GM23248 (cell line): ENCODE measurements around the gene SLC6A19.

Experiments
- EZH2 ChIP-seq: fragments of 200-600 bp; sonication (generic); IDR thresholded peaks from 2 replicates; pipeline ENCODE4 v1.6.1; 2018; ENCODE audit warnings: antibody characterized with exemption, mild to moderate bottlenecking; ENCODE audit not compliant: insufficient read depth, poor library complexity, severe bottlenecking
- EZH2phosphoT487 ChIP-seq: fragments of 200-600 bp; sonication (generic); IDR thresholded peaks from 2 replicates; pipeline ENCODE4 v1.6.1; 2018; ENCODE audit warnings: antibody characterized with exemption, moderate library complexity, mild to moderate bottlenecking, low read depth; ENCODE audit not compliant: insufficient read depth

GRCh38 chr5:1184481-1184880, 16.9 kb upstream of the SLC6A19 start:
- TF ChIP-seq EZH2 (no peak), EZH2phosphoT487 (no peak)
